HG03108 (cell line): ENCODE results near the gene PLPP2.

Source experiments
- ATAC-seq: cut with Tn5 transposase; IDR thresholded peaks from one replicate; pipeline ENCODE4 v1.9.1; 2021; ENCODE audit warnings: moderate library complexity; ENCODE audit not compliant: unreplicated experiment

Gene PLPP2

GRCh38 chr19:293436-294110 is 2.4 kb upstream of the PLPP2 start:
- ATAC-seq = no peak

- no peak for ATAC-seq
These were observed 1.7 kb upstream of the PLPP2 start for GRCh38 chr19:292951-293350.

GRCh38 chr19:292281-292884 is 1.2 kb upstream of the PLPP2 start:
- no peak for ATAC-seq

- ATAC-seq = no peak
These were observed 518 bp upstream of the PLPP2 start for GRCh38 chr19:291561-292280.

GRCh38 chr19:290372-291005 is 714 bp downstream of the PLPP2 start:
- ATAC-seq = no peak

GRCh38 chr19:289651-290371 is 1.4 kb downstream of the PLPP2 start:
- no peak for ATAC-seq

- ATAC-seq = no peak
These were observed 2.3 kb downstream of the PLPP2 start for GRCh38 chr19:288911-289310.

- ATAC-seq = no peak
These were observed 3.8 kb downstream of the PLPP2 start for GRCh38 chr19:287381-287871.

- no peak for ATAC-seq
These were observed 7.8 kb downstream of the PLPP2 start for GRCh38 chr19:283395-283794.

GRCh38 chr19:282501-282900 is 8.7 kb downstream of the PLPP2 start:
- no peak for ATAC-seq

- ATAC-seq = no peak
These were observed 9.2 kb downstream of the PLPP2 start for GRCh38 chr19:281992-282391.

- ATAC-seq = no peak
These were observed 9.9 kb downstream of the PLPP2 start for GRCh38 chr19:281156-281853.

GRCh38 chr19:280541-281009 is 10.6 kb downstream of the PLPP2 start:
- ATAC-seq = no peak

GRCh38 chr19:279656-280055 is 11.5 kb downstream of the PLPP2 start:
- ATAC-seq = no peak

GRCh38 chr19:279231-279630 is 12.0 kb downstream of the PLPP2 start:
- no peak for ATAC-seq

GRCh38 chr19:277581-278165 is 13.5 kb downstream of the PLPP2 start:
- ATAC-seq = no peak

GRCh38 chr19:277131-277530 is 14.1 kb downstream of the PLPP2 start:
- no peak for ATAC-seq

- no peak for ATAC-seq
These were observed 15.1 kb downstream of the PLPP2 start for GRCh38 chr19:275958-276646.

- ATAC-seq = no peak
These were observed 16.2 kb downstream of the PLPP2 start for GRCh38 chr19:275000-275399.
